GM19397 (cell line): ENCODE measurements around the gene SIM1.

Experiments used
- ATAC-seq: cut with Tn5 transposase; IDR thresholded peaks from one replicate; pipeline ENCODE4 v1.9.1; 2021; ENCODE audit warnings: mild to moderate bottlenecking, moderate library complexity; ENCODE audit not compliant: unreplicated experiment

SIM1 gene

GRCh38 chr6:100456908-100457235 is 7.8 kb downstream of the SIM1 start:
- no peak for ATAC-seq

DNA sequence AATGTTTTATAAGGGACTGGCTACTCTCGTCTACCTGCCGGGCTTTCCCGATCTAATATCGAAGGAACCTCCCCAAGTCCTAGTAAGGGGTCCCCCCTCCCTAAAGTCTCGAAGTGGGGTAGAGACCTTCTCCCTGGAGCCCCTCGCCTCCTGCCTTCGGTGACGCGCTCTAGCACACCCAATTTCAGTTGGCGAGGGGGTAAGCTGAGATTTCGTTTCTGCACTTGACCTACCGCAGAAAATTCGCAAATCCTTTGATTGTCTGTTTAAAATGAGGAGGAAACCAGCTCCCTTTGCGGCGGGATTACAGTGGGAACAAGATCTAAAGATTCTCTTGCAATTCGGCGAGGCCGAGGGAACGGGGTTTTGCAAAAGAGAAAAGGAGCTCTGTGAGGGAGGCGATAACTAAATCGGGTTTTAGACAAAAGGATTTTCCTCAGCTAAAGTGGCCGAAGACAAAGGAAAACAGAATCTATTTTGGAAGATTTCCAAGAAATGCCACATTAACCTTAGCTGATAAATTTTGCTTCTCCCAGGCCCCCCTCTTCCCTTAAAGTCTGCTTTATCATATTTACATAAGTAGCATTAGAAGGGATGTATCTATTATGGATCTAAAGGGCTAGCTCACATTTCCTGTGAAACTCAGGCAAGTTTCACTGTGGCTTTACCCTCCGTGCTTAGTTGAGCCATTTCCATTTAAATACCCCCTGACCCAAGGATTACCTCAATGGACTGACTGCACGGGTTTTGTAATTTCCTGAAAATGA is 8.4 kb downstream of the SIM1 start:
- ATAC-seq: no peak

DNA sequence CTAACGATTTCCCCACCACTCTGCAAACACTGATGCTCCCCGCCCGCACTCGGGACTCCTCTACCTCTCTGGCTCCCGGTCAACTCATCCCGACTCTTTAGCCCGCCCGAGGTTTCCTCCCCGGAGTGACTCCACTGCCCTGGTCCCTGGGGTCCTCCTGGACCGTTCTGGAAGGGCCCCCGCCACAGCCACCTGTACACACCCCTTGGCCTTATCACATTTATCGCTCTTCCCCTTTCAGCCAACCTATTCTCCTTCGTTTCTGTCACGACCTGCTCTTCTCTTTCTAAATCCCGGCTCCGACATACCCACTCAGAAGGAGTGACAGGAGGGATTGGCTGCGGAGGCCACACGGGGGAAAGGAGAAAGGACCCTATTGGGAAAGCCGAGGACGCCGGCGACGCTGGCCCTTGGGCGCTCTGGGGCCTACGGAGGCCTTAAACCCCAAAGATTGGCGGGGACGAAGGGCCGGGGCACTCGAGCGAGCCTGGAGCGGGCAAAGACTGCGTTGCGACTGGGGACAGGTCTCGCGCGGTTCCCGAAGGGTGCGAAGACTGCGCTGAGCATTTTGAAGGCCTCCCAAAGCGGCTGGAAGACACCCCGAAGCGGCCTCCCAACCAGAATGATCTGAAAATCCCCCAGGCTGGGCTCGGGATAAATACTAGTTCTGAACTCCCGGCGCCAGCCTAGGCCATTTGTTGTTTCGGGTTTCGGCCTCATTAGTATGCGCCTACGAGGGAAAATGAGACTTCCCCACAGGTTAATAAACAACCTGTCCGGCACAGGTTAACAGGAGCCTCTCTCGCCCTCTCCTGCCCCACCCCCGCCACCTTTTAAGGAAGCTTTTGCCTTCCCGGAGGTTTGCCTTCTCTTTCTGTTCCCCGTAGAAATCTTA is 9.2 kb downstream of the SIM1 start:
- no peak for ATAC-seq

DNA sequence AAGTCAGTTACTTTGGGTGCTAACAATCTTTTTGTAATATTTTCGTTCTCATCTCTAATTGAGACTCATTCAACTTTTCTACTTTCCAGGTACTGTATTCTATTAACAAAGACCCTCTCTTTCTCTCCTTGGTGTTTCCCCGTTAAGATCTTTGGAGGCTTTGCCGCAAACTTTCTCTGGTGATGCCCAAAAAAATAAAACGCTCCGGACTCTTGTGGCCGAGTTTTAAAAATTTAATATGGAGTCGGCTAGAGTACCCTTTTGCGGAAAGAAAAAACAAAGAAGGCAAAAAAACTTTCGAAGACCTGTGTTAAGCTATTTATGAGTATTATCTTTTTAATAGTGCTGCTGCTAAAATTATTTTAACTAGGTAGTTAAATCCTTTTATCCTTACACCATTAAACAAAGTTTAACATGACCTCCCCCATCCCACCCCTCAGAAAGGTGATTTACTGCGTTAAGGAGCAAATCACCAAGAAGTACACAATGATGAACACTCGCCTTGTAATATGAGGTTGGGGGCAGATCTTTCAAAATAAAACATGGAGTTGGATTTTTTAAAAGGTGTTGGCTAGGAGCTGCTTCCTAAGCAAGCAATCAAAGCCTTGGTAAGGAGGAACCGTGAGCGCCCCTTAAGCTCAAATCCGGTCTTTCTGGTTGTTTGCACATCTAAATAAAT is 10.0 kb downstream of the SIM1 start:
- no peak for ATAC-seq

DNA sequence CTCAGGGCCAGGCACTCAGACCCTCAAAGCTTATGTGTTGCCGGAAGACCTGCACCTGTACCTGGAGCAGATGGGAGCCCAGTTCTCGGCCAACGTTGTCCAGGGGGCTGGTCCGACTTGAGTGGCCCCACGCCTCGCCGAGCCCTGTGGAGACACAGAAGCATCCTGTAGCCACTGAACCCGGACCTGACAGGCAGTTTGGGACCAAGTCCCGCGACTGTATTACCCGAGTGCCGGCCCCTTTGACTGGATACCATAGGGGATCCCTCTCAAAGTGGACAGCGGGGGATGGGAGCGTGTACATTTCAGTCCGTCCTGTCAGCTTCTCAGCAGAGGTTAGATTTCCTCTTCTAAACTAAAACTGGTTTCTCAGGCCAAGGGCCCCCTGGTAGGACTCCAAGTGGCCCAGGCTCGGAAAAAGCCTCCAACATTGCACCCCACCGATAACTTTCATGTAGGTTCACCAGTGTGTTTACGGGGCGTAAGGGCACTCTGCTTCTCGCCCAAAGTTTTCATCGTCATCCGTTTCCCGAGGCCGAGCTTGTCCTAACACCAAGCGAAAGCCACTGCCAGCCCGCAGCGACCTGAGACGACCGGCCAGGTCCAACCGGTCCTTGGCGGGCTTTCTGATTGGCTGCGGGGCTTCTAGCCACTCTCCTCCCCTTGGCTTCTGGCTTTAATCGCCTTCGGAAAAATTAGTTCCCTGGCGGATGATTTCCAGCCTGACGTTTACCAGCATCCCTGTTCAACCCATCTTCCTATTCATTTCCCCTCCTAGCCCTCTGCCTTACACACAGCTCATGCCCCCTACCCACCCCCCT is 10.8 kb downstream of the SIM1 start:
- ATAC-seq: no peak

DNA sequence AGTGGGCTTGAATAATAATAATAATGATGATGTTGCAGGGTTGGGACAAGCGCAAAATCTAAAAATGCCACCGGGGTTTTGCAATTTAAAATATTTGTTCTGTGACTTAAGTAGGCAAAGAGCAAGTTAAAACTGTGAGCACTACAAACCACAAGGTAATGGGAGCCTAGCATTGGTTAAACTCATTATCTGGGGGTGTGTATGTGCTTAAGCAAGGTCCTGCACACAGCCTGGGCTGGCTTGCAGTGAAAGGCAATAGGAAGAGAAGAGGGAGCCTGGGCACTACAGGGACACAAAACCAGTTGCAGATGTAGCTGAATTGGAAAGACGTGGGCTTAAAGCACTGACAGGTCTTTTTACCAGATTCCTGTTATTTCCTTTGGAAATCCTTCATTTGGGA is 11.7 kb downstream of the SIM1 start:
- no peak for ATAC-seq

DNA sequence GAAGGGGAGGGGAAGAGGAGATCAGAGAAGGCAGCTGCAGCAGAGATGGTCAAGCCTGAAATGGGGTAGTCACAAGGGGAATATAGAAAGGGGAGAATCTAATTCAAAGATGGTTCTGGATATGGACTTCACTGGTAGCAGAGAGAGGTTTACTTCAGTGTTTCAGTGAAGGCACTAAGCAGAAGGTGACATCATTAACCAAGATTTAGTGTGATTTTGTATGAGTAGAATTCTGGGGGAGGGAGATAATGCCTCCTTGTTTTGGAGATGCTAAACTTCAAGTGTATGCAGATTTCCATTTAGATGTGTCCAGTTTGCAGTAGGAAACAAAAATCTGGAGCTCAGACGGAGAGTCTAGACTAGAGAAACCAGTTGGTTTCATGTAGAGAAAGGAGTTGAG is 13.1 kb downstream of the SIM1 start:
- no peak for ATAC-seq

GRCh38 chr6:100449239-100449691 is 15.5 kb downstream of the SIM1 start:
- ATAC-seq: no peak

GRCh38 chr6:100447900-100448748 is 16.6 kb downstream of the SIM1 start:
- no peak for ATAC-seq

GRCh38 chr6:100447081-100447899 is 17.4 kb downstream of the SIM1 start:
- no peak for ATAC-seq

DNA sequence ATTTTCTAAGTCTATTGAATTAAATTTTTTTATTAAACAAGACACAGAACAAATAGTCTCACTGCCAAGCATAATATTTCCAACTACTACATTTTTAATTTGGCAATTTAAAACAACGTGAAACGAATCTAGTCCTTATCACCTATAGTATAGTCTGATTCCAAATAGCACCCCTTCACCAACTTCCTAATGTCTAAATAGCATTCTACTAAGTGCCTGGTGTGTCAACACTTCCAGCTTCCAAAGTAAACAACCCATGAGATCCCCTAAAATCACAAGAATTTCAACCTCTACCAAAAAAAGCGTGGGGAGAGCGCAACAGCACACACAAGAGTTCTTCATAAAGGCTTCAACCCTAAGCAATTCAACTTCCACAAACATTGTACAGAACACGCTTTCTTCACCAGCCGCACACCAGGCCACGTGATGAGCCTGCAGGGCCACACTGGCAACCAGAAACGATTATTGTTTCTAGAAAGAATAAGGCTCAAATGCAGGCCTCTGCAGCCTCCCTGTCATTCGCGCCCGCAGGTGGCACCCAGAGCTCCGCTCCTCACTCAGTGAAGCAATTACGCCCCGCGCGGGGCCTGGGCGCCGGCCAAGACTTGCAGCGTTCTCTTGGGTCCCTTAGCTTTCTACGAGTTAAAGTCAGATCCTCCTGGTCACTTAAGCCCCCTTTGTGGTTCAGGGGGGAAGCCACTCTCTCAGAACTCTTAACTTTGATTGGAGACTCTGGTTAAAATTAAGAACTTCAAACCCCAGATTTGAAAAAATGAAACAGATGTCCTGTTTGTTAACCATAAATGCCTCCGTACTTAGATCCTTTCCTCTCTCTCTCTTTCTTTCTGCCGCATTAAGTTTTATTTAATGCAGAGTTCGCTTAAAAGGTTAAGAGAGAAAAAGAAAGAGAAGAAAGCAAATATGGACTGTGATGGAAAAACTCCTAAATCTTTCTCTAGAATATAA is 18.3 kb downstream of the SIM1 start:
- no peak for ATAC-seq

- no peak for ATAC-seq
These were observed 19.2 kb downstream of the SIM1 start for GRCh38 chr6:100445512-100445911.

DNA sequence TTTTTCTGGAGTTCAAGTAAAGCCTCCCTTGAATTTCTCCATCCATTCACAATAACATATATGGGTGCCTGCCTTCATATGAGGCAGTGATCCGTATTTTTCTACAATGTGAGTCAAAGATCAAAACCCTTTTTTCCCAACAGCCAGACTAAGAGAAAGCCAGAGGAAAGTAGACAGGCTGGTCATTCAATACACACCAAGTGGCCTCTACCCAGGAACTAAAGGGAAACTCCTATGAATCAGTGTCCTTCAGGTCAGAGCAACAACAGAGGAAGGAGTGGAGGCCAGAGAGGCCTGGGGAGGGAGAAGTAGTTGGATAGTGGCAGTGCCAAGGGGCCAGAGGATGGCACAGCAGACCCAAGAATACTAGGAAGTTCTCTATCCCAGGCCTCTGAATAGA is 23.8 kb downstream of the SIM1 start:
- no peak for ATAC-seq

- ATAC-seq: no peak
These were observed 29.4 kb downstream of the SIM1 start for GRCh38 chr6:100435299-100435698.

DNA sequence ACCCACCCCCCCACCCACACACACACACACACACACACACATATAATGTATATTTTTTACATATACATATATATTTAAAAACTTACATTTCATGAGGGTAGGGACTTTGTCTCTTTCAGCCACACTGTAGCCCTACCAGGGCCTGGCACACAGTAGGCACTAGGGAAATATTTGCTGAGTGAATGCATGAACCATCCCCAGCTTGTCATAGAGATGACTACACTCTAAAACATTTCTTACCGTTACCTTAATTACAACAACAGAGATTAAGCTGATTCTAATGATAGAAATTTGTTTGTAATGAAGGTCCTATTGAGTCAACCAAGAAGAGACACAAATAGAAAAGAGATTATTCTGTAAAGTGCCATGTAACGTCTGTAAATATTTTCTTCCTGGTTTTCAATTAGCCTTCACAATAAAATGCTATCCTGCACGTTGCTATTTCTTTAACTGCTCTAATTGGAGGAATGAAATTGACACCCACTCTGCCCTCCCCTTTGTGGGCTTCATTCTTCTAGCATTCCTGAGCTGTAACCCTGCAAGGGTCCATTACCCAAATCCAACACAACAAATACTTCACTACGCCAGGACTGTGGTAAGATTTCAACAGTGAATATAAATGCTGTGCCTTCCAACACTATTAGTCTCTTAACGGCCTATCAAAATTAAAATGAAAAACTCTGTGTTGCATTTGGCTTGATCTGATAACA is 30.8 kb downstream of the SIM1 start:
- no peak for ATAC-seq

- no peak for ATAC-seq
These were observed 32.6 kb downstream of the SIM1 start for GRCh38 chr6:100432136-100432535.

GRCh38 chr6:100430962-100431361 is 33.8 kb downstream of the SIM1 start:
- ATAC-seq: no peak
